ENCODE measurements around the gene MAST4.

- TF ChIP-seq CTCF (IDR thresholded peaks at IDR 0.05; ENCODE audit: low read length) (no peak), EZH2 (optimal IDR thresholded peaks at IDR 0.05; ENCODE audit: low read depth, low read length) (no peak)
These were observed 605.8 kb downstream of the MAST4 start for GRCh38 chr5:67201897-67202549.

Measured in MM.1S (cell line).